Limb (tissue), 2 donors: ENCODE measurements around the gene TTC4.
"Not testable (repeated sequence)": the region's sequence is repeated elsewhere in the genome, so short reads cannot be mapped to it uniquely, and the experiment has no call there.

Experiments used
- DNase-seq, 2 donors: peaks; one replicate each; pipeline ENCODE4 v3.0.0-alpha.2; 2016; ENCODE audit errors: extremely low spot score in 2 of 2

Gene TTC4

GRCh38 chr1:54748094-54748835, 32.6 kb downstream of the TTC4 start:
- no peak for DNase-seq

GRCh38 chr1:54750596-54750995, 34.9 kb downstream of the TTC4 start:
- DNase-seq = no peak

GRCh38 chr1:54751426-54751825, 35.8 kb downstream of the TTC4 start:
- DNase-seq = no peak

GRCh38 chr1:54754045-54754444, 38.4 kb downstream of the TTC4 start:
- no peak for DNase-seq

GRCh38 chr1:54754486-54755285, 39.0 kb downstream of the TTC4 start:
- no peak for DNase-seq

GRCh38 chr1:54757833-54758232, 42.2 kb downstream of the TTC4 start:
- DNase-seq = no peak

GRCh38 chr1:54758678-54759348, 43.2 kb downstream of the TTC4 start:
- DNase-seq = no peak

- no peak for DNase-seq
Observed at GRCh38 chr1:54763816-54764132, 48.1 kb downstream of the TTC4 start.

GRCh38 chr1:54764133-54764921, 48.7 kb downstream of the TTC4 start, which contains the start of gene PARS2:
PARS2 (minus strand) TSS chr1:54764523; CDS start chr1:54759161, 5,362 bp downstream.
- DNase-seq = peak; percentile 98 to 100

- no peak for DNase-seq
Observed at GRCh38 chr1:54764922-54765561, 49.4 kb downstream of the TTC4 start.

GRCh38 chr1:54766726-54767125, 51.1 kb downstream of the TTC4 start:
- DNase-seq = no peak

- no peak for DNase-seq
Observed at GRCh38 chr1:54767526-54767925, 51.9 kb downstream of the TTC4 start.

- DNase-seq = no peak
Observed at GRCh38 chr1:54768093-54768492, 52.4 kb downstream of the TTC4 start.

- DNase-seq = no peak
Observed at GRCh38 chr1:54772951-54773350, 57.3 kb downstream of the TTC4 start.

GRCh38 chr1:54774820-54775498, 59.3 kb downstream of the TTC4 start:
- peak in 1 of 2 donors; percentile 55 for DNase-seq

- DNase-seq = not testable (repeated sequence)
Observed at GRCh38 chr1:54775828-54776721, 60.4 kb downstream of the TTC4 start.

- no peak for DNase-seq
Observed at GRCh38 chr1:54777011-54777410, 61.4 kb downstream of the TTC4 start.

- DNase-seq = no peak
Observed at GRCh38 chr1:54777431-54777830, 61.8 kb downstream of the TTC4 start.

GRCh38 chr1:54781023-54781723, 65.5 kb downstream of the TTC4 start:
- no peak for DNase-seq
